ENCODE data around the gene PLEKHA7. TPM values are rescaled to one million over a fixed set of nuclear protein-coding genes. Genes with fewer than 3 reads are reported as not detected.

The PLEKHA7 gene
- total and polyA plus RNA-seq, 2 of the 8 experiments (the other 6 are each of a cell fraction or from before 2014, with no cell fraction given): 11.4 to 25.6 TPM

GRCh38 chr11:16861862-16862261 lies 152.4 kb downstream of the PLEKHA7 start:
- no peak overlapping the region for H3K18ac ChIP-seq (ENCODE audit: extremely low read depth, low read length)
- H3K9me3 ChIP-seq (ENCODE audit: insufficient read depth in 2 of 2, low read depth in 1 of 2, low read length in 1 of 2): no peaks in the 10 kb centered on the region
- H3K79me2 ChIP-seq (ENCODE audit: control insufficient read depth in 1 of 2, insufficient read depth in 2 of 2, low read length in 2 of 2): no peaks in the 10 kb centered on the region
- H4K5ac ChIP-seq (ENCODE audit: insufficient read length, low read depth, low read length): no peak overlapping the region
- H3K27me3 ChIP-seq (replicated peaks in 1 of 4; ENCODE audit: control insufficient read depth in 3 of 4, extremely low read depth in 1 of 4, insufficient read depth in 3 of 4, low read length in 3 of 4): no peaks in the 10 kb centered on the region
- H3K79me1 ChIP-seq (ENCODE audit: low read depth, low read length): no peaks in the 10 kb centered on the region
- no peak overlapping the region for H3K4me3 ChIP-seq (ENCODE audit: extremely low read depth in 1 of 4, insufficient read depth in 2 of 4, low read depth in 3 of 4, low read length in 4 of 4)
- no peak overlapping the region for H2BK12ac ChIP-seq (ENCODE audit: low read depth, low read length)
- no peak overlapping the region for H2AK5ac ChIP-seq (ENCODE audit: low read depth, low read length)
- WGBS, 2 experiments (ENCODE audit: extremely low coverage in 1 of 2, insufficient coverage in 1 of 2, insufficient read length in 1 of 2, insufficient replicate concordance in 2 of 2, low coverage in 1 of 2, low lambda C conversion rate in 2 of 2, missing lambda C conversion rate in 1 of 2): 90% methylated on average over 3 of the region's 3 CpGs; no CpG with 5 or more reads in 1 of the 2 experiments
- no peaks in the 10 kb centered on the region for H3K23me2 ChIP-seq (ENCODE audit: low read depth, low read length)
- no peak overlapping the region for H3K4me2 ChIP-seq (ENCODE audit: insufficient read depth in 1 of 2, low read depth in 2 of 2, low read length in 2 of 2)
- H4K8ac ChIP-seq (ENCODE audit: extremely low read depth, insufficient read depth, low read length): no peak overlapping the region
- H2BK20ac ChIP-seq (ENCODE audit: low read length): no peak overlapping the region
- H3K4ac ChIP-seq (replicated peaks; ENCODE audit: insufficient read length, low read depth, low read length): no peak overlapping the region
- no peak overlapping the region for H3K14ac ChIP-seq (ENCODE audit: insufficient read length)
- H2AFZ ChIP-seq (ENCODE audit: low read length): no peak overlapping the region
- FAIRE-seq (no peak), DNase-seq (ENCODE audit: low read depth in 1 of 2, low spot score in 2 of 2) (no peak)
- H3K23ac ChIP-seq (ENCODE audit: insufficient read length): no peak overlapping the region
- no peaks in the 10 kb centered on the region for H4K20me1 ChIP-seq (replicated peaks in 1 of 2; ENCODE audit: control insufficient read depth in 1 of 2, insufficient read depth in 2 of 2, low read length in 2 of 2)
- H2BK5ac ChIP-seq (ENCODE audit: low read depth, low read length): no peak overlapping the region
- H3K56ac ChIP-seq (replicated peaks; ENCODE audit: insufficient read length, low read depth, low read length): no peak overlapping the region
- no peak overlapping the region for H4K91ac ChIP-seq (replicated peaks; ENCODE audit: insufficient read length, low read length)
- CTCF ChIA-PET (ENCODE audit: partially characterized antibody): interaction anchor here (0.9 to 2.6 kb wide), 10 partner anchors 8 to 214 kb away, joined by 3 to 10 read pairs (median 4); no protein-coding TSS in a partner anchor
- H3K27ac ChIP-seq (ENCODE audit: low read depth, low read length): no peak overlapping the region
- H3K9ac ChIP-seq (replicated peaks in 1 of 4; ENCODE audit: extremely low read depth in 1 of 4, low read depth in 3 of 4, low read length in 3 of 4): no peak overlapping the region
- POLR2A ChIA-PET (ENCODE audit: partially characterized antibody): interaction anchor here (0.9 to 1.1 kb wide), 2 partner anchors 14 to 38 kb away, joined by 3 to 4 read pairs; no protein-coding TSS in a partner anchor
- H3K36me3 ChIP-seq (ENCODE audit: control insufficient read depth in 2 of 4, insufficient read depth in 4 of 4, low read length in 3 of 4): no peaks in the 10 kb centered on the region
- no peak overlapping the region for H2BK120ac ChIP-seq (replicated peaks; ENCODE audit: low read depth, low read length)
- no peak overlapping the region for H2BK15ac ChIP-seq (ENCODE audit: low read length)
- peaks cover 0 to 4% (median 0%) of the 10 kb centered on the region in 4 experiments; a peak in 1 of 7 replicates for H3K4me1 ChIP-seq (replicated peaks in 1 of 4; ENCODE audit: control insufficient read depth in 3 of 4, insufficient read depth in 4 of 4, low read length in 3 of 4)
- TF ChIP-seq GABPA (IDR thresholded peaks at IDR 0.05; ENCODE audit: borderline replicate concordance, insufficient read depth, low read length): no peak
- TF ChIP-seq ASH2L (IDR thresholded peaks at IDR 0.05; ENCODE audit: low read length): no peak
- no peak for TF ChIP-seq NANOG (IDR thresholded peaks at IDR 0.05; ENCODE audit: insufficient read depth, low read depth, low read length, poor library complexity, severe bottlenecking)
- TF ChIP-seq CHD1 (IDR thresholded peaks at IDR 0.05; ENCODE audit: low read depth, low read length): no peak
- TF ChIP-seq JUND (IDR thresholded peaks at IDR 0.05; ENCODE audit: low read length): no peak
- TF ChIP-seq KDM5A (IDR thresholded peaks at IDR 0.05; ENCODE audit: low read length): no peak
- TF ChIP-seq SP2 (IDR thresholded peaks at IDR 0.05; ENCODE audit: low read length): no peak
